Adipose tissue (tissue), 3 donors: Measurements from ENCODE around the gene THSD7B. TPM values are rescaled to one million over a fixed set of nuclear protein-coding genes. Genes with fewer than 3 reads are reported as not detected.
"Not testable (repeated sequence)": the region's sequence is repeated elsewhere in the genome, so short reads cannot be mapped to it uniquely, and the experiment has no call there.

Source experiments
- H3K27ac ChIP-seq: one replicate; pipeline ENCODE4 v1.5.1; 2013; ENCODE audit warnings: low read depth, low read length
- WGBS, 3 donors: extraction: QIAGEN DNeasy Blood & Tissue Kit; methylation state at CpG; one replicate each; pipeline ENCODE4 v1.1.7; 2013; 5-methylcytosine and 5-hydroxymethylcytosine counted together
- polyA plus RNA-seq, 3 donors: library from polyadenylated mRNA; stranded (reverse); fragments of 200-250 nt; gene quantifications; one replicate each; pipeline ENCODE4 v1.2.3, GENCODE V29; 2013
- donor health status: healthy with polysubstance abuse.
- donor health status: Bipolar disorder and iron deficiency.
- donor health status: healthy.

The THSD7B gene
- polyA plus RNA-seq, 3 donors = 0.17 to 0.79 (median 0.34) TPM

DNA sequence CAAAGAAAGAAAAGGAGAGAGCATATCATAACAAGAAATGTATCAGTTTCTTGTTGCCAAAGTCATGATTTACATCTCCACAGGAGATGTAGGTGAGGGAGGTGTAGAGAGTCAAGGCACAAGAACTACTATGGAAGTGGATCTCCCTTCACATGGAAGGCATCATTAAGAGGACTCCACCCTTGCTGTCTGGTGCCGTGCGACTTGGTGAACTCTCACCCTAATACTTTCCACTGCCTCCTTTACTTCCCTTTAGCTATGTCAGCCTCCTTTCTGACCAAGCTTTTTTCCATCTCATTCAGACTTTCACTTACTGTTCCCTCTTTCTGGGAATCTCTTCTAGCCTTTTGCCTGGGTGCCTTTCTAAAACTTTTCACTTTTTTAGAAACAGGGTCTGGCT is 490.0 kb downstream of the THSD7B start:
- 70 to 77% (median 74%) methylated on average over 2 of the region's 2 CpGs for WGBS, 3 donors
- no peak overlapping the region for H3K27ac ChIP-seq

DNA sequence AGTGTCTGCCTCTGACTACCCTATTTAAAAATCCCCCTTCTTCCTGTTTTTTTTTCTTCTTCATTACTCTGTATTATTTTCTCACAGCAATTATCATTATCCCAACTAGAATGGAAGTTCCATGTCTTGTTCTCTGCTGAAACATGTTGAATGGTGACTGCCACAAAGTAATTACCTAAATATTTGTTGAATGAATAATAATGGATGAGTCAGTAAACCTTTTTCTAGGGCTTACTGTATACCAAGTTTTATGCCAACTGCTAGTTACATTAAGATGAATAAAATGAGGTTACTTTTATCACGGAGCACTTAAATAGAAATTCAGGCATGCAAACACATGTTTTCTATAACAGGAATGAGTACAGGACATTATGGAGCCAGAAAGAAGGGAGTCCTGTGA is 490.6 kb downstream of the THSD7B start:
- WGBS, 3 donors = 71 to 91% (median 88%) methylated on average over 1 of the region's 1 CpG
- no peak overlapping the region for H3K27ac ChIP-seq

GRCh38 chr2:137261881-137262585 is 496.7 kb downstream of the THSD7B start:
- H3K27ac ChIP-seq = no peak overlapping the region
- WGBS, 3 donors = 78 to 82% (median 79%) methylated on average over 3 of the region's 3 CpGs

- 16 to 23% (median 19%) methylated on average over 2 of the region's 2 CpGs for WGBS, 3 donors
- H3K27ac ChIP-seq = no peak overlapping the region
Observed at GRCh38 chr2:137262594-137262993, 497.2 kb downstream of the THSD7B start.

- H3K27ac ChIP-seq = no peak overlapping the region
- 20 to 58% (median 57%) methylated on average over 4 of the region's 4 CpGs for WGBS, 3 donors
Observed at GRCh38 chr2:137287913-137288639, 522.7 kb downstream of the THSD7B start.

GRCh38 chr2:137291836-137292570 is 526.7 kb downstream of the THSD7B start:
- no peak overlapping the region for H3K27ac ChIP-seq

DNA sequence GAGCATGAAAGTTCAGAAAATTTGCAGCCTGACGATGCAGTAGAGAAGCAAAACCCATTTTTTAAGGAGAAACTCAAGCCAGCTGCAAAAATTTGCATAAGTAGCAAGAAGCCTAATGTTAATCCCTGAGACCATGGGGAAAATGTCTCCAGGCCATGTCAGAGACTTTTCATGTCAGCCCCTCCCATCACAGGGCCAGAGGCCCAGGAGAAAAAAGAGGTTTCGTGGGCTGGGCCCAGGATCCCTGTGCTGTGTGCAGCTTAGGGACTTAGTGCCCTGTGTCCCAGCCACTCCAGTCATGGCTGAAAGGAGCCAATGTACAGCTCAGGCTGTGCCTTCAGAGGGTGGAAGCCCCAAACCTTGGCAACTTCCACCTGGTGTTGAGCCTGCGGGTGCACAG is 533.0 kb downstream of the THSD7B start:
- WGBS, 3 donors = 69 to 79% (median 79%) methylated on average over 3 of the region's 3 CpGs
- no peak overlapping the region for H3K27ac ChIP-seq

- no peak overlapping the region for H3K27ac ChIP-seq
- WGBS, 3 donors = 24 to 57% (median 47%) methylated on average over 2 of the region's 2 CpGs
Observed at GRCh38 chr2:137300987-137301386, 535.6 kb downstream of the THSD7B start.

- WGBS, 3 donors = 66 to 70% (median 67%) methylated on average over 3 of the region's 3 CpGs
- H3K27ac ChIP-seq = no peak overlapping the region
Observed at GRCh38 chr2:137302957-137303356, 537.6 kb downstream of the THSD7B start.

DNA sequence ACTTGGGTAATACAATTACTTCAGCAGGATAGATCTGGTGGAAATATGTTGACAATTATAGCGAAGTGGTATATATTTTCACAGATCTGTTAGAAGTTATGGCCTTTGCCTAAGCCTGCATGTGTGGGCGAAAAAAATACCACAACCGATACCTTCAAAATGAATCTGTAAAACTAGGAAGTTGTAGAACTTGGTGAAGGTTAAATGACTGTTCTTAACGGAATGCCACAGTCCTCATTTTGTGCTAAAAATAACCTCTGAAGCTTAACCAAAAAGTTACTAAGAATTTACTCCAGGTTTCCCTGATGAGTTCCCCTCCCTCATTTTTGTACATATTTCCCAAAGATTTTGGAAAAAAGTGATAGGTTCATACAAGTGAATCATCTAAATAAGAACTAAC is 550.7 kb downstream of the THSD7B start:
- H3K27ac ChIP-seq = no peak overlapping the region
- 79 to 90% (median 86%) methylated on average over 4 of the region's 4 CpGs for WGBS, 3 donors

- WGBS, 3 donors = 45 to 65% (median 48%) methylated on average over 1 of the region's 1 CpG
- no peak overlapping the region for H3K27ac ChIP-seq
Observed at GRCh38 chr2:137321566-137321965, 556.2 kb downstream of the THSD7B start.

DNA sequence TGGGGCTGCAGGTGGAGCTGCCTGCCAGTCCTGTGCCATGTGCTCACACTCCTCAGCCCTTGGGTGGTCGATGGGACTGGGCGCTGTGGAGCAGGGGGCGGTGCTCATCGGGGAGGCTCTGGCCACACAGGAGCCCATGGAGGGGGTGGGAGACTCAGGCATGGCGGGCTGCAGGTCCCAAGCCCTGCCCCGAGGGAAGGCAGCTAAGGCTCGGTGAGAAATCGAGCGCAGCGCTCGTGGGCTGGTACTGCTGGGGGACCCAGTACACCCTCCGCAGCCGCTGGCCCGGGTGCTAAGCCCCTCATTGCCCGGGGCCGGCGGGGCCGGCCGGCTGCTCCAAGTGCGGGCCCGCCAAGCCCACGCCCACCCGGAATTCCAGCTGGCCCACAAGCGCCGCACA is 566.2 kb downstream of the THSD7B start:
- WGBS, 3 donors = 93 to 96% (median 96%) methylated on average over 23 to 25 of the region's 25 CpGs
- H3K27ac ChIP-seq = not testable (repeated sequence)

GRCh38 chr2:137333386-137334165 is 568.2 kb downstream of the THSD7B start:
- no peak overlapping the region for H3K27ac ChIP-seq
- WGBS, 3 donors = 39 to 44% (median 40%) methylated on average over 4 of the region's 4 CpGs

- 64 to 78% (median 77%) methylated on average over 2 of the region's 2 CpGs for WGBS, 3 donors
Observed at GRCh38 chr2:137336067-137336466, 570.7 kb downstream of the THSD7B start.

GRCh38 chr2:137339051-137339450 is 573.7 kb downstream of the THSD7B start:
- 71 to 91% (median 86%) methylated on average over 3 of the region's 3 CpGs for WGBS, 3 donors
- no peak overlapping the region for H3K27ac ChIP-seq

More at GRCh38 chr2:137336067-137336466, 570.7 kb downstream of the THSD7B start:
- no peak overlapping the region for H3K27ac ChIP-seq

GRCh38 chr2:137345994-137346393 is 580.6 kb downstream of the THSD7B start:
- no peak overlapping the region for H3K27ac ChIP-seq
- 55 to 72% (median 66%) methylated on average over 4 of the region's 4 CpGs for WGBS, 3 donors

GRCh38 chr2:137348301-137348700 is 583.0 kb downstream of the THSD7B start:
- H3K27ac ChIP-seq = no peak overlapping the region
- WGBS, 3 donors = 49 to 68% (median 63%) methylated on average over 3 of the region's 3 CpGs

DNA sequence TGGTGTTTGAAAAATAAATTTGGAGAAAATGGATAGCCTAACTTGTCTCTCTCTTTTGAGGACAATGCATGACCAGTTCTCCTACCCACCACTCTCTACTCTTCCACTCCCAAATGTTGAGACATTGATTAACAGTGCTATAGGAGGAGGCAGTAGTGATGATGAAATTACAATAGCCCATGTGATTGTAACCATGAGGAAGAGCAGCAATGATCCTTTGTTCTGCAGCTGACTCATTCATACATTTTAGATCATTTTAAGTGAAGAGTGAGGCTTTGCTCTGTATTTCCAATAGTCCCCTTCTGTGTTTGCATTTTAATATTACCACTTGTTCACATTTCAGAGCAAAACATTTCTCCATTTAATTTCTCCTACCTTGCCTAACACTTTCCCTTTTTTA is 592.3 kb downstream of the THSD7B start:
- no peak overlapping the region for H3K27ac ChIP-seq

- no peak overlapping the region for H3K27ac ChIP-seq
- WGBS, 3 donors = 17 to 31% (median 20%) methylated on average over 1 of the region's 1 CpG
Observed at GRCh38 chr2:137367361-137367760, 602.0 kb downstream of the THSD7B start.
